ENCODE results near the gene EXD2. TPM values are rescaled to one million over a fixed set of nuclear protein-coding genes. Genes with fewer than 3 reads are reported as not detected.
"Not testable (repeated sequence)": the region's sequence is repeated elsewhere in the genome, so short reads cannot be mapped to it uniquely, and the experiment has no call there.

The EXD2 gene
- total RNA-seq, 4 donors from 2014 or later = 13.7 to 19.7 (median 16.5) TPM

GRCh38 chr14:69161590-69161989, 29.7 kb upstream of the EXD2 start:
- no peak for DNase-seq
- TF ChIP-seq CTCF (IDR thresholded peaks at IDR 0.05 in 4 of 5, conservative IDR thresholded peaks at IDR 0.05 in 1 of 5) = no peak
- TF ChIP-seq POLR2A (IDR thresholded peaks at IDR 0.05) = no peak
- no peaks in the 10 kb centered on the region for H3K36me3 ChIP-seq
- no peak for ATAC-seq
- H3K27ac ChIP-seq = no peak overlapping the region
- intact Hi-C loops (cut with DNase I; ENCODE audit: low total_unique reads) = no loop called here
- in situ Hi-C loops (cut with MboI; ENCODE audit: low sequenced_read_pairs in 4 of 4) = no loop called here
- peaks cover 0 to 4% (median 0%) of the 10 kb centered on the region in 3 donors for H3K27me3 ChIP-seq
- no peaks in the 10 kb centered on the region for H3K9me3 ChIP-seq
- H3K4me3 ChIP-seq = no peak overlapping the region
- H3K4me1 ChIP-seq = no peaks in the 10 kb centered on the region

GRCh38 chr14:69165787-69166186, 25.5 kb upstream of the EXD2 start:
- H3K4me1 ChIP-seq; ATAC-seq; H3K27ac ChIP-seq; H3K36me3 ChIP-seq; H3K4me3 ChIP-seq; DNase-seq; H3K9me3 ChIP-seq; H3K27me3 ChIP-seq; in situ Hi-C loops (cut with MboI; ENCODE audit: low sequenced_read_pairs in 4 of 4); intact Hi-C loops (cut with DNase I; ENCODE audit: low total_unique reads): not testable (repeated sequence)

- TF ChIP-seq POLR2A (IDR thresholded peaks at IDR 0.05) (no peak), CTCF (IDR thresholded peaks at IDR 0.05 in 4 of 5, conservative IDR thresholded peaks at IDR 0.05 in 1 of 5) (no peak)
- DNase-seq = no peak
- Histone ChIP-seq H3K4me1 (no peaks in the 10 kb centered on the region), H3K9me3 (no peaks in the 10 kb centered on the region), H3K4me3 (no peak overlapping the region), H3K27me3 (no peaks in the 10 kb centered on the region), H3K36me3 (no peaks in the 10 kb centered on the region), H3K27ac (no peak overlapping the region)
- intact Hi-C loops (cut with DNase I; ENCODE audit: low total_unique reads) = no loop called here
- in situ Hi-C loops (cut with MboI; ENCODE audit: low sequenced_read_pairs in 4 of 4) = no loop called here
- ATAC-seq = no peak
Observed at GRCh38 chr14:69170839-69171238, 20.5 kb upstream of the EXD2 start.

GRCh38 chr14:69171569-69171968, 19.7 kb upstream of the EXD2 start:
- Histone ChIP-seq H3K9me3 (no peaks in the 10 kb centered on the region), H3K36me3 (no peaks in the 10 kb centered on the region), H3K4me1 (no peaks in the 10 kb centered on the region), H3K27ac (no peak overlapping the region), H3K4me3 (no peak overlapping the region), H3K27me3 (no peaks in the 10 kb centered on the region)
- in situ Hi-C loops (cut with MboI; ENCODE audit: low sequenced_read_pairs in 4 of 4) = no loop called here
- ATAC-seq = no peak
- intact Hi-C loops (cut with DNase I; ENCODE audit: low total_unique reads) = no loop called here
- no peak for DNase-seq
- TF ChIP-seq POLR2A (IDR thresholded peaks at IDR 0.05) (no peak), CTCF (IDR thresholded peaks at IDR 0.05 in 4 of 5, conservative IDR thresholded peaks at IDR 0.05 in 1 of 5) (no peak)

GRCh38 chr14:69175130-69175529, 16.2 kb upstream of the EXD2 start:
- no peaks in the 10 kb centered on the region for H3K36me3 ChIP-seq
- DNase-seq (no peak), ATAC-seq (no peak)
- in situ Hi-C loops (cut with MboI; ENCODE audit: low sequenced_read_pairs in 4 of 4) (no loop called here), intact Hi-C loops (cut with DNase I; ENCODE audit: low total_unique reads) (no loop called here)
- no peaks in the 10 kb centered on the region for H3K4me1 ChIP-seq
- H3K27me3 ChIP-seq = no peaks in the 10 kb centered on the region
- no peak for TF ChIP-seq CTCF (IDR thresholded peaks at IDR 0.05 in 4 of 5, conservative IDR thresholded peaks at IDR 0.05 in 1 of 5)
- TF ChIP-seq POLR2A (IDR thresholded peaks at IDR 0.05) = no peak
- no peak overlapping the region for H3K4me3 ChIP-seq
- H3K9me3 ChIP-seq = no peaks in the 10 kb centered on the region
- H3K27ac ChIP-seq = no peak overlapping the region
